ENCODE measurements around the gene HSD11B1. TPM values are rescaled to one million over a fixed set of nuclear protein-coding genes. Genes with fewer than 3 reads are reported as not detected.

The HSD11B1 gene
- total RNA-seq, 2 experiments from 2014 or later, result 22.4 to 23.9 TPM

Other genes with a start within 250 kb of the HSD11B1 start
- under 1 TPM; 0.69 to 0.94 TPM for gene CAMK1G, start 121.1 kb upstream of the HSD11B1 start, total RNA-seq
- 10 to 100 TPM; 14.6 to 14.7 TPM for gene LAMB3, start 52.4 kb upstream of the HSD11B1 start, total RNA-seq
- gene G0S2, start 29.4 kb upstream of the HSD11B1 start, total RNA-seq, result 10 to 100 TPM; 92.7 to 93.1 TPM
- gene TRAF3IP3, start 51.2 kb downstream of the HSD11B1 start, total RNA-seq, result 100 to 1,000 TPM; 212 to 217 TPM
- 1 to 10 TPM; 3.5 to 3.9 TPM for gene C1orf74, start 79.7 kb downstream of the HSD11B1 start, total RNA-seq
- under 1 TPM; 0.07 to 0.31 TPM for gene IRF6, start 101.3 kb downstream of the HSD11B1 start, total RNA-seq
- 1 to 10 TPM; 6.6 to 7.1 TPM for gene UTP25, start 123.1 kb downstream of the HSD11B1 start, total RNA-seq
- not detected for gene SYT14, start 233.4 kb downstream of the HSD11B1 start, total RNA-seq